Transverse colon (tissue), 4 donors: Measurements from ENCODE around the gene SLC13A3. TPM values are rescaled to one million over a fixed set of nuclear protein-coding genes. Genes with fewer than 3 reads are reported as not detected.

Experiments
- DNase-seq: peaks from one replicate; pipeline ENCODE4 v3.0.0-alpha.2; 2019
- H3K27ac ChIP-seq, 4 donors: fragments of 200-600 bp; sonication (generic); 2 replicates each; pipeline ENCODE4 v1.5.1; 2016 to 2018; ENCODE audit warnings: inconsistent platforms in 4 of 4
- H3K27me3 ChIP-seq: fragments of 200-600 bp; sonication (generic); 2 replicates; pipeline ENCODE4 v1.5.1; 2017; ENCODE audit warnings: inconsistent platforms
- H3K36me3 ChIP-seq, 4 donors: fragments of 200-600 bp; sonication (generic); 2 replicates each; pipeline ENCODE4 v1.5.1; 2017 to 2019; ENCODE audit warnings: inconsistent platforms in 4 of 4
- H3K4me1 ChIP-seq, 4 donors: fragments of 200-600 bp; sonication (generic); 2 replicates each; pipeline ENCODE4 v1.5.1; 2017 to 2020; ENCODE audit warnings: inconsistent platforms in 4 of 4
- H3K4me3 ChIP-seq, 4 donors: fragments of 200-600 bp; sonication (generic); 1 replicate in 1 of 4; 2 replicates in 3 of 4; pipeline versions ENCODE4 v1.5.1 to v1.6.1; 2017 to 2019; ENCODE audit warnings: inconsistent platforms in 4 of 4
- H3K9me3 ChIP-seq, 2 donors: fragments of 200-600 bp; sonication (generic); 2 replicates each; pipeline ENCODE4 v1.5.1; 2017 to 2019; ENCODE audit warnings: inconsistent platforms in 2 of 2
- CTCF ChIP-seq, 5 experiments: fragments of 200-600 bp in 3 of 5; fragments of 450-650 bp in 2 of 5; sonication (generic) in 3 of 5; IDR thresholded peaks; 1 replicate in 2 of 5; 2 replicates in 3 of 5; pipeline ENCODE4 v1.5.1; 2016 to 2017; ENCODE audit warnings: antibody characterized with exemption in 5 of 5, inconsistent platforms in 3 of 5, mild to moderate bottlenecking in 2 of 5, moderate library complexity in 1 of 5
- EP300 ChIP-seq: sonication (generic); formaldehyde crosslinking; IDR thresholded peaks from one replicate; pipeline ENCODE4 v1.6.1; 2017; ENCODE audit warnings: antibody characterized with exemption, low read depth
- POLR2A ChIP-seq: fragments of 450-650 bp; IDR thresholded peaks from one replicate; pipeline ENCODE4 v1.6.1; 2016; ENCODE audit warnings: antibody characterized with exemption, mild to moderate bottlenecking, moderate library complexity
- POLR2AphosphoS5 ChIP-seq, 3 donors: sonication (generic); formaldehyde crosslinking; IDR thresholded peaks; one replicate each; pipeline ENCODE4 v1.6.1; 2016; ENCODE audit warnings: antibody characterized with exemption in 3 of 3
- WGBS, 2 donors: methylation state at CpG; one replicate each; pipeline ENCODE4 v1.1.5; 2018; ENCODE audit warnings: low coverage in 1 of 2; 5-methylcytosine and 5-hydroxymethylcytosine counted together
- in situ Hi-C, 4 donors: fragments of 200-750 bp; cut with MboI; loops; one replicate each; pipeline versions ENCODE4 v1.15.0 to v1.15.1; 2017; ENCODE audit warnings: low sequenced_read_pairs in 3 of 4, low pct_ligation_motif_present in 1 of 4, low pct_unique_long_range_greater_than_20kb in 1 of 4
- intact Hi-C: fragments of 100-400 bp; cut with DNase I; formaldehyde crosslinking; loops from one replicate; pipeline ENCODE4 v1.15.1; 2023; ENCODE audit warnings: low total_unique reads
- total RNA-seq, 4 donors: library from RNA; depleted of rRNA; stranded (reverse); fragments of >200 nt; gene quantifications; one replicate each; pipeline ENCODE4 v1.1.0, GENCODE V29; 2016

The SLC13A3 gene
- total RNA-seq, 4 donors from 2014 or later = 0.14 to 0.48 TPM; not detected in 2

GRCh38 chr20:46594725-46595124, 56.5 kb downstream of the SLC13A3 start:
- WGBS, 2 donors = 52% methylated on average over 2 of the region's 2 CpGs; no CpG with 5 or more reads in 1 of the 2 donors
- no peak for DNase-seq
- Histone ChIP-seq H3K4me3 (no peak overlapping the region), H3K27ac (no peak overlapping the region), H3K9me3 (no peaks in the 10 kb centered on the region), H3K36me3 (no peaks in the 10 kb centered on the region), H3K27me3 (no peaks in the 10 kb centered on the region), H3K4me1 (no peaks in the 10 kb centered on the region)
- TF ChIP-seq POLR2AphosphoS5 (IDR thresholded peaks at IDR 0.05) (no peak), CTCF (IDR thresholded peaks at IDR 0.05) (no peak), POLR2A (no peak), EP300 (no peak)
- intact Hi-C loops (no loop called here), in situ Hi-C loops (no loop called here)

GRCh38 chr20:46592580-46593362, 58.5 kb downstream of the SLC13A3 start:
- Histone ChIP-seq H3K4me3 (no peak overlapping the region), H3K27ac (no peak overlapping the region), H3K9me3 (no peaks in the 10 kb centered on the region), H3K36me3 (no peaks in the 10 kb centered on the region), H3K27me3 (no peaks in the 10 kb centered on the region), H3K4me1 (no peaks in the 10 kb centered on the region)
- no peak for TF ChIP-seq EP300
- in situ Hi-C loops = no loop called here
- 84 to 96% methylated on average over 4 of the region's 4 CpGs for WGBS, 2 donors
- intact Hi-C loops = no loop called here
- DNase-seq = no peak

DNA sequence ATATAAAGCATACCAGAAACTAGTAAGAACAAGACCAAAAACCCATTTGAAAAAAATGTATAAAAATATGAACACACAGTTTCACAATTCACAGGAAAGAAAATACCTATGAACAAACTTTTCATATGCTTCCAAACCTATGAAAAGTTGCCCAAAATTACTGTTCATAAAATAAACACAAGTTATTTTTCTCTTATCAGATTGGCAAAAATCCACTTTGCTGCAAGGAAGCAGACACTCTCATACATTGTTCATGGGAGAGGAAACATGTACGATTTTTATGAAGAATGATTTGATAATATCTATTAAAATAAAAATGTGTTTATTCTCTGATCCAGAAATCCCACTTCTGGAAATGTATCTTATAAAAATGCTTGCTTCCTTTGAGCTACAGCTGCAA, 60.8 kb downstream of the SLC13A3 start:
- Histone ChIP-seq H3K4me3 (no peak overlapping the region), H3K36me3 (no peaks in the 10 kb centered on the region), H3K4me1 (no peaks in the 10 kb centered on the region), H3K27me3 (no peaks in the 10 kb centered on the region), H3K27ac (no peak overlapping the region), H3K9me3 (no peaks in the 10 kb centered on the region)
- TF ChIP-seq EP300 (no peak), CTCF (IDR thresholded peaks at IDR 0.05) (no peak), POLR2A (no peak), POLR2AphosphoS5 (IDR thresholded peaks at IDR 0.05) (no peak)
- in situ Hi-C loops = no loop called here
- intact Hi-C loops = no loop called here
- 25 to 31% methylated on average over 1 of the region's 1 CpG for WGBS, 2 donors
- no peak for DNase-seq

DNA sequence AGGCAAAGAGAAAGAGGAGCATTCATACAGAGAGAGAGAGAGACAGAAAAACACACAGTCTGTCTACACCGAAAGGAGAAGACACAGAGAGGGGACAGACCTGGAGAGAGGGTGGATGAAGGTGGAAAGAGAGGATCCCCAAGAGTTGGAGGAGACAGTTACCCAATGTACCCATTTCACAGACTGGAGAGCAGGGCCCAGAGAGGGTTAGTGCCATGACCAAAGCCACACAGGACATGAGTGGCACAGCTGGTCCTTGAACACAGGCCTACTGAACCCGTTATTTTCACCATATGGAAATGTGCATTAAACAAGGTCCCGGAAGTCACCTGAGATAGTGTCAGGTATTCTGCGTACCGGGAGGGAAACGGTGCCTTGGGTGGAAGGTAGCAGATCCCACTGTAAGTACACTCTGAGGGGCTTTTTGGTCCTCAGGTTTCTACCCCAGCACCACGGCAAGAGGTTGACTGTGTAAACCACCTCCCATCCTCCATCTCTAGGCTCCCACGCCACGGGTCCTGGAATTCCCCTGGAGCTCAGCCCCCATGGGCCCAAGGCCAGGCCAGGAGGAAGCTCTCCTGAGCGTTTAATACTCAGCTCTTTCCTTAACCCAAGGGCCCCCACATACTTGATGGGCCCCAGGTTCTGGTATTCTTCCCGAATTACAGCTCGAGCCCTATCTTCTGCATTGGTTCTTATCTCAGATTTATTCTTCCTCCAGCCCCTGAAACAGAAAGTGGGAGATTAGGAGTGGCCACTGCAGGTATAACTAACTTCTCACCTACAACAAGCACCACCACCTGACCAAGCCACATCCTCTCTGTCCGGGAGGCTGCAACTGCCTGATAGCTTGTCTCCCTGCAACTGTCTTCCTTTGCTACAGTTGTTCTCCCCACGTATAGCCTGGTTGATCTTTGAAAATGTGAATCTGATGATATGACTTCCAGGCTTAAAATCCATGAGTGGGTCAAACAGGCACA, 62.4 kb downstream of the SLC13A3 start:
- no peak for TF ChIP-seq EP300
- TF ChIP-seq CTCF (IDR thresholded peaks at IDR 0.05) = no peak
- TF ChIP-seq POLR2AphosphoS5 (IDR thresholded peaks at IDR 0.05) = no peak
- no peak for TF ChIP-seq POLR2A
- intact Hi-C loops (no loop called here), in situ Hi-C loops (no loop called here)
- no peaks in the 10 kb centered on the region for H3K36me3 ChIP-seq
- H3K27me3 ChIP-seq = no peaks in the 10 kb centered on the region
- no peaks in the 10 kb centered on the region for H3K9me3 ChIP-seq
- H3K27ac ChIP-seq = no peak overlapping the region
- WGBS, 2 donors = 50 to 61% methylated on average over 5 to 14 of the region's 14 CpGs
- DNase-seq = no peak
- no peaks in the 10 kb centered on the region for H3K4me1 ChIP-seq
- no peak overlapping the region for H3K4me3 ChIP-seq
